ENCODE data around the gene CACNB2.

Gene CACNB2

GRCh38 chr10:18450298-18450697, 310.1 kb downstream of the CACNB2 start:
- Histone ChIP-seq H3K36me3 (no peaks in the 10 kb centered on the region), H4K20me1 (no peaks in the 10 kb centered on the region), H3K4me2 (peak overlapping the region; percentile 74), H3K27me3 (no peaks in the 10 kb centered on the region), H3K27ac (no peak overlapping the region), H3K4me1 (peaks cover 57% of the 10 kb centered on the region), H3K9ac (no peak overlapping the region), H3K9me3 (peaks cover 35% of the 10 kb centered on the region), H3K4me3 (no peak overlapping the region)
- TF ChIP-seq Cebpa-rat (IDR thresholded peaks at IDR 0.05): no peak

DNA sequence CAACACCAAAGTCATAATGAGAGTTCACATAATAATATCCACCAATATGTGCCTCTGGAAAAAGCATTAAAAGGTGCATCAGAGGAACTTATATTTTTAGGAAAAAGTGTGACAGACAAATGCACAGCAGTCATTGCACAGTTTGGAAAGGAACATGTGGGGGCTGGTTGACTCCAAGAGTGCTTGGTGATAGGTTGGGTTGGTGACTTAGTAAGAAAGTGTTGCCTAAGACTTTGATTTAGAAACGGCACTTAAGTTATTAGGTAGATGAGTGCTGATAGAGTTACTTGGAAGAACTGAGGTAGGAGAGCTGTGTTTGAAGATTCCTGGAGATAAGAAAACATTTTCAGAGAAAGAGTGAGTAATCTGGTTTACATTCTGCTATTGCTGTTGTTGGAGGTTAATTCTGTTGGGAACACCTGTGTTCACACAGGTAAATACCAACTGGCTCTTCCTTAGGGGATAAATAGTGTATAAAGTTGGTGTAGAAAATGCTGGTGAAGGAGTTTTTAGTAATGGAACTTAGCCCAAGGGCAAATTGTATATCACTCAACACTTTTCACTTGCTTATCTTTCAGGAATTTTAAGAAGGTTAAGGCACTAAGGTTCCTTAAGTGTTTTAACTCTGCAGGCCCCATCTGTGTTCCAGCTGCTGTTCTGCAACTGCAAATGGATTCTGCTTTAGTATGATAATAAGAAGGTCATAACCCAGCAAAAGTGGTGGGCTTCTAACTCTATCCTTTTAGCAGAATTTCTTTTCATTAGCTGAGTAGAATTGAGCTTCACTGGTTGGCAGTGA, 315.1 kb downstream of the CACNB2 start:
- H3K4me2 ChIP-seq: peak overlapping the region; percentile 66
- H3K9me3 ChIP-seq: peaks cover 37% of the 10 kb centered on the region
- H3K27me3 ChIP-seq: no peaks in the 10 kb centered on the region
- H4K20me1 ChIP-seq: no peaks in the 10 kb centered on the region
- H3K4me1 ChIP-seq: peaks cover 88% of the 10 kb centered on the region
- H3K9ac ChIP-seq: no peak overlapping the region
- H3K27ac ChIP-seq: peak overlapping the region; percentile 78
- no peak for TF ChIP-seq Cebpa-rat (IDR thresholded peaks at IDR 0.05)
- no peaks in the 10 kb centered on the region for H3K36me3 ChIP-seq
- H3K4me3 ChIP-seq: no peak overlapping the region; the same call in 1 of the 2 replicates

DNA sequence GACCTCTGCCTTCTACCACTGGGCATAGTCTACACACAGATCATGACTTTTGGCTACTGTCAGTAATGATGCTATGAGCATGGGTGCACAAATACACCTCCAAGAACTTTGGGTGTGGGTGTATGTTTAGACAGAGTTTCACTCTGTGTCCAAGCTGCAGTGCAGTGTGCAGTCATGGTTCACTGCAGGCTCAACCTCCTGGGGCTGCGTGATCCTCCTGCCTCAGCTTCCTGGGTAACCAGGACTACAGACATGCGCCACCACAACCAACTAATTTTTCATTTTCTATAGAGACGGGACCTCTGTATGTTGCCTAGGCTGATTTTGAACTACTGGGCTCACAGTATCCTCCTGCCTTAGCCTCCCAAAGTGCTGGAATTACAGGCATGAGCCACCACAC, 316.8 kb downstream of the CACNB2 start:
- Histone ChIP-seq H4K20me1 (no peaks in the 10 kb centered on the region), H3K27me3 (no peaks in the 10 kb centered on the region), H3K27ac (peak overlapping the region; percentile 78), H3K36me3 (no peaks in the 10 kb centered on the region), H3K9me3 (peaks cover 43% of the 10 kb centered on the region), H3K4me1 (peaks cover 71% of the 10 kb centered on the region), H3K4me2 (peak overlapping the region; percentile 66), H3K4me3 (peak overlapping the region; percentile 24; the same call in 1 of the 2 replicates), H3K9ac (no peak overlapping the region)
- TF ChIP-seq Cebpa-rat (IDR thresholded peaks at IDR 0.05): no peak

- Histone ChIP-seq H3K27ac (no peak overlapping the region), H3K4me1 (peaks cover 46% of the 10 kb centered on the region), H3K4me3 (no peak overlapping the region), H4K20me1 (no peaks in the 10 kb centered on the region), H3K9ac (no peak overlapping the region), H3K27me3 (no peaks in the 10 kb centered on the region), H3K9me3 (peaks cover 18% of the 10 kb centered on the region), H3K4me2 (no peak overlapping the region), H3K36me3 (no peaks in the 10 kb centered on the region)
- TF ChIP-seq Cebpa-rat (IDR thresholded peaks at IDR 0.05): no peak
Observed at GRCh38 chr10:18460032-18460431, 319.8 kb downstream of the CACNB2 start.

DNA sequence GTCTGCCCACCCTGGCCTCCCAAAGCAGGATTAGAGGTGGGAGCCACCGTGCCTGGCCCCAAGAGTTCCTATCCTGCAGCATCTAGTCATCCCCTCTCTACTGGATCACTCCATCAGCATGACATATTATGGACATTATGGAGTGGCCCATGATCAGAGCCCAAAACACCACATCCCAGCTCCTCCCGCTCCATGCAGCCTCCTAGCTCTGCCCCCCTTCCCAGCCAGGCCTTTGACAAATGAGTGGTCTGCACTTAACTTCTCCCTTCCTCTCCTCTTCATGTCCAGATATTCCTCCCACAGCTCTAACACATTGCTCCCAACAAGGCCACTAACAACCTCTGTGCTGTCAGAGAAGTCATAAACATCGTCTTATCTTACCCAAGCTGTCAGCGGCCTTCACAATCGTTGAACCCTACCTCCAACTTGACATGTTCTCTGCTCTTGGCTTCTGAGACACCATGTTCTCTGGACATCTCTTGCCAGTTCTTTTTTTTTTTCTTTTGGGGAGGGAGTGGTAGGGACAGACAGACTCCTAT, 323.5 kb downstream of the CACNB2 start:
- H3K9me3 ChIP-seq: peaks cover 15% of the 10 kb centered on the region; the same call in 1 of the 2 replicates

DNA sequence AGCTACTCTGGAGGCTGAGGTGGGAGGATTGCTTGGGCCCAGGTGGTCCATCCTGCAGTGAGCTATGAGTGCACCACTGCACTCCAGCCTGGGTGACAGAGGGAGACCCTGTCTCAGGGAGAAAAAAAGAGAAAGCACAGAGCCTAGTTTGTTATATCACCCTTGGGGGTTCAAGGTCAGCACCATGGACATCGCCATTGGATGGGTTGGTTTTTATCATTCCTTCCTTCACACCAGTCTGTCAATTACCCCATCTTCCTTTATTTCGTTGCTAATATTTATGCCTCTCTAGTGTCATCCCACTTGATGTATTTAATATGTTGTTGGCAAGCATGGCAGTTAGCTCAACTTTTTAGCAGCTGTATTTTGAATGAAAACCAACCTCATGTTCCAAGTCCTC, 328.9 kb downstream of the CACNB2 start:
- H3K27ac ChIP-seq: no peak overlapping the region

More for the DNA sequence above, 323.5 kb downstream of the CACNB2 start:
- H3K36me3 ChIP-seq: no peaks in the 10 kb centered on the region
- no peak overlapping the region for H3K4me3 ChIP-seq
- no peaks in the 10 kb centered on the region for H4K20me1 ChIP-seq
- no peaks in the 10 kb centered on the region for H3K27me3 ChIP-seq
- TF ChIP-seq Cebpa-rat (IDR thresholded peaks at IDR 0.05): no peak
- H3K9ac ChIP-seq: no peak overlapping the region
- no peak overlapping the region for H3K27ac ChIP-seq
- peaks cover 9% of the 10 kb centered on the region for H3K4me1 ChIP-seq
- no peak overlapping the region for H3K4me2 ChIP-seq

DNA sequence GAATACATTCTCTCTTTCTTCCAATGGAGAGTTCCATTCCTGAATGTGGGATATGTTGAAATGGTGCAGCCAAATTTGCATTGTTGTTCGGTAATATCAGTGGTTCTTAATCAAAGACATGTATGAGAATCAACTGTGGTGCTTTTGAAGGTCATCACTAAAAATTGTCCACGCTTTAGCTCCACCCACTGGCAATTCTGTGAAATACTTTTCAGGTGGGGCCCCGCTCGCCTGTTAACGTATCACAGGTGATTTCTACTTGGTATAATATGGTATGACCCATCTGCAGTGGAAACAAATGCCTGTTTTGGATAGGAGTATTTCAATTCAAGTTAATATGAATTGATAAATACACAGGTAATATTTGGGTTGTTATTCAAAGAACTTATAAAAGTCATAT, 332.8 kb downstream of the CACNB2 start:
- Histone ChIP-seq H3K9ac (no peak overlapping the region), H4K20me1 (no peaks in the 10 kb centered on the region), H3K4me2 (no peak overlapping the region), H3K4me3 (no peak overlapping the region), H3K27me3 (no peaks in the 10 kb centered on the region), H3K27ac (no peak overlapping the region), H3K4me1 (peaks cover 12% of the 10 kb centered on the region), H3K9me3 (no peaks in the 10 kb centered on the region), H3K36me3 (no peaks in the 10 kb centered on the region)
- no peak for TF ChIP-seq Cebpa-rat (IDR thresholded peaks at IDR 0.05)

More for the DNA sequence above, 328.9 kb downstream of the CACNB2 start:
- Histone ChIP-seq H3K9me3 (no peaks in the 10 kb centered on the region), H3K4me2 (no peak overlapping the region), H3K9ac (no peak overlapping the region), H3K4me3 (no peak overlapping the region), H3K27me3 (no peaks in the 10 kb centered on the region), H3K4me1 (peaks cover 12% of the 10 kb centered on the region), H3K36me3 (no peaks in the 10 kb centered on the region), H4K20me1 (no peaks in the 10 kb centered on the region)
- no peak for TF ChIP-seq Cebpa-rat (IDR thresholded peaks at IDR 0.05)

- no peak for TF ChIP-seq Cebpa-rat (IDR thresholded peaks at IDR 0.05)
- Histone ChIP-seq H3K9ac (no peak overlapping the region), H4K20me1 (no peaks in the 10 kb centered on the region), H3K9me3 (no peaks in the 10 kb centered on the region), H3K4me1 (peaks cover 12% of the 10 kb centered on the region), H3K4me3 (no peak overlapping the region), H3K36me3 (no peaks in the 10 kb centered on the region), H3K27ac (no peak overlapping the region), H3K4me2 (no peak overlapping the region), H3K27me3 (no peaks in the 10 kb centered on the region)
Observed at GRCh38 chr10:18473424-18474117, 333.3 kb downstream of the CACNB2 start.

GRCh38 chr10:18474118-18474455, 333.9 kb downstream of the CACNB2 start:
- no peak for TF ChIP-seq Cebpa-rat (IDR thresholded peaks at IDR 0.05)
- Histone ChIP-seq H3K27me3 (no peaks in the 10 kb centered on the region), H3K36me3 (no peaks in the 10 kb centered on the region), H3K4me3 (no peak overlapping the region), H3K4me2 (no peak overlapping the region), H3K27ac (no peak overlapping the region), H3K4me1 (peaks cover 12% of the 10 kb centered on the region), H3K9me3 (no peaks in the 10 kb centered on the region), H3K9ac (no peak overlapping the region), H4K20me1 (no peaks in the 10 kb centered on the region)

- peaks cover 12% of the 10 kb centered on the region for H3K4me1 ChIP-seq
- no peak overlapping the region for H3K4me2 ChIP-seq
- H4K20me1 ChIP-seq: no peaks in the 10 kb centered on the region
- no peak overlapping the region for H3K4me3 ChIP-seq
- H3K27ac ChIP-seq: no peak overlapping the region
- no peak overlapping the region for H3K9ac ChIP-seq
- no peaks in the 10 kb centered on the region for H3K27me3 ChIP-seq
- TF ChIP-seq Cebpa-rat (IDR thresholded peaks at IDR 0.05): no peak
- H3K9me3 ChIP-seq: no peaks in the 10 kb centered on the region; the same call in 1 of the 2 replicates
- H3K36me3 ChIP-seq: no peaks in the 10 kb centered on the region
Observed at GRCh38 chr10:18476076-18476647, 335.9 kb downstream of the CACNB2 start.

Measured in BLaER1 (cell line).